ENCODE results near the gene ZNF507. TPM values are rescaled to one million over a fixed set of nuclear protein-coding genes. Genes with fewer than 3 reads are reported as not detected.
"Not testable (repeated sequence)": the region's sequence is repeated elsewhere in the genome, so short reads cannot be mapped to it uniquely, and the experiment has no call there.

ZNF507 gene
- total and polyA plus RNA-seq, 8 donors, result 14.0 to 31.4 (median 27.9) TPM

DNA sequence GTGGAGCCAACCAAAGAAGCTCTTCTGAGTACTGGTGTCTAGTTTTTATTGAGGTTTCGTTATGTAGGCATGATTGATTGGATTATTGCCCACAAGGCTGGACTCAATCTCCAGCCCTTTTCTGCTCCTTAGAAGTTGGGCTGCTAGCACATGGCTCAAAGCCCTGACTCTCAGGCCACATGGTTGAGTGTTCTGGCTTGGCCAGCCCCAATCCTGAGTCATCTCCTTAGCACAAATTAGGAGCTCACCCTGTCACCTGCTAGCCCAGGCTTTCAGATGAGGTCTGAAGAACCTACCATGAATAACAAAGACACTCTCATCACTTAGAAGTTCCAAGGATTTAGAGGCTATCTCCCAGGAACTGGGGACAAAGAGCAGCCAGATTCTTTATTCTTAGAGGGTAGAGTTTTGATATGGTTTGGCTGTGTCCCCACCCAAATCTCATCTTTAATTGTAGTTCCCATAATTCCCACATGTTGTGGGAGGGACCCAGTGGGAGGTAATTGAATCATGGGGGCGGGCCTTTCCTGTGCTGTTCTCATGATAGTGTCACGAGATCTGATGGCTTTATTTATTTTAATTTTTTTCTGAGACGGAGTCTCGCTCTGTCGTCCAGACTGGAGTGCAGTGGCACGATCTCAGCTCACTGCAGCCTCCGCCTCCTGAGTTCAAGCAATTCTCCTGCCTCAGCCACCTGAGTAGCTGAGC, 71.5 kb downstream of the ZNF507 start:
- intact Hi-C loops (cut with DNase I), result no loop called here
- Histone ChIP-seq H3K27ac (no peak overlapping the region), H3K27me3 (no peaks in the 10 kb centered on the region), H3K4me1 (peaks cover 0 to 14% of the 10 kb centered on the region in 2 donors), H3K36me3 (peaks cover 0 to 59% of the 10 kb centered on the region in 2 donors), H3K4me3 (no peak overlapping the region), H3K9me3 (no peaks in the 10 kb centered on the region)
- DNase-seq (no peak), ATAC-seq (no peak)
- TF ChIP-seq, protein P1, sequence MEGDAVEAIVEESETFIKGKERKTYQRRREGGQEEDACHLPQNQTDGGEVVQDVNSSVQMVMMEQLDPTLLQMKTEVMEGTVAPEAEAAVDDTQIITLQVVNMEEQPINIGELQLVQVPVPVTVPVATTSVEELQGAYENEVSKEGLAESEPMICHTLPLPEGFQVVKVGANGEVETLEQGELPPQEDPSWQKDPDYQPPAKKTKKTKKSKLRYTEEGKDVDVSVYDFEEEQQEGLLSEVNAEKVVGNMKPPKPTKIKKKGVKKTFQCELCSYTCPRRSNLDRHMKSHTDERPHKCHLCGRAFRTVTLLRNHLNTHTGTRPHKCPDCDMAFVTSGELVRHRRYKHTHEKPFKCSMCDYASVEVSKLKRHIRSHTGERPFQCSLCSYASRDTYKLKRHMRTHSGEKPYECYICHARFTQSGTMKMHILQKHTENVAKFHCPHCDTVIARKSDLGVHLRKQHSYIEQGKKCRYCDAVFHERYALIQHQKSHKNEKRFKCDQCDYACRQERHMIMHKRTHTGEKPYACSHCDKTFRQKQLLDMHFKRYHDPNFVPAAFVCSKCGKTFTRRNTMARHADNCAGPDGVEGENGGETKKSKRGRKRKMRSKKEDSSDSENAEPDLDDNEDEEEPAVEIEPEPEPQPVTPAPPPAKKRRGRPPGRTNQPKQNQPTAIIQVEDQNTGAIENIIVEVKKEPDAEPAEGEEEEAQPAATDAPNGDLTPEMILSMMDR (IDR thresholded peaks at IDR 0.05), result no peak

DNA sequence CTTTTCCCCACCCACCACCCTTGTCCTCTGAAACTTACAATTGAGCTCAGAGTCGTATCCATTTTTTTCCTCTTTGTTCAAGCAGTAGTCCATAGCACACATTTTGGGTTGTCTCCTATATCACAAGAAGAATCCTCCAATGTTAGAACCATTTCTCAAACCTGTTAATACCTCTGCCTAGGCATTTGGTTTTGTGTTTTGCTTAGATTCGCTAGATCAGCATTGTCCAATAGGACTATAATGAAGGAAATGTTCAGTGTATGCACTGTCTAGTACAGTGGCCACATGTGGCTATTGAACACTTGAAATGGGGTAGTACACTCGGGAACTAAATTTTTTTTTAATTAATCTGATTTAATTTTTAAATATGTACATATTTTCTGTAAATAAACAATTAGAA, 72.7 kb downstream of the ZNF507 start:
- H3K27me3 ChIP-seq, result no peaks in the 10 kb centered on the region
- no peaks in the 10 kb centered on the region for H3K9me3 ChIP-seq
- ATAC-seq, result no peak
- no peak overlapping the region for H3K4me3 ChIP-seq
- peaks cover 0 to 48% of the 10 kb centered on the region in 2 donors for H3K36me3 ChIP-seq
- TF ChIP-seq, protein P1 (IDR thresholded peaks at IDR 0.05), result no peak
- intact Hi-C loops (cut with DNase I), result no loop called here
- no peak overlapping the region for H3K27ac ChIP-seq
- no peak for DNase-seq
- H3K4me1 ChIP-seq, result peaks cover 0 to 26% of the 10 kb centered on the region in 2 donors

DNA sequence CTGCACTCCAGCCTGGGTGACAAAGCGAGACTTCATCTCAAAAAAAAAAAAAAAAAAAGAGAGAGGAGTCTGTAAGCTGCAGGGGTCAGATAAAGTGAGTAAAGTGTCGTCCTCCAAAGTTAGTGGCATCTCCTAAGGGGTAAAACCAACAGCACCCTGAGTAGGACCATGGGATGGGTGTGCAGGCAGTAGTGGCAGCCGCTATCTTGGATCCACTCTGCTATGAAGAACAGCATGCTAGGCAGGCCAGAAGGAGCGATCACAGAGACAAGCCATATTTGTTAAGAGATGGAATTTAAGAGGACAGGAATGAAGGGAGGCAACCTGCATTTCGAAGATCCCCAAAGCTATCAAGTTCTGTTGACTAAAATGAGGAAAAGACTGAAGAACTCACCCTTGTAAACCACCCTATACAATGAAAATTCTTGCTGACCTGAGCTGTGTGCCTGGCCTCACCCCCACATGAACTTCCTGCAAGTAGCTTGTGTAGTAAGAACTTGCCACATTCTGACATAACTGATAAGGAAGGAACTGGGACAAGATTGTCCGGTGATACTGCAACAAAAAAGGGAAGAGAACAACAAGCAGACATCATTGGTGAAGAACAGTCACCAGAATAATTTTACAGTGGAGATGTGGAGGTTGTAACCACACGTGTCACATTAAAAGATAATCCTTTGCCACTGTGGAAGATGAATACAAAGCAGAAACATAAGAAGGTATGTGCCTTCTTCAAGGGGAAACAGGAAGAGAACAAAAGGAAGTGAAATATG, 76.4 kb downstream of the ZNF507 start:
- peaks cover 0 to 17% of the 10 kb centered on the region in 2 donors for H3K36me3 ChIP-seq
- H3K27ac ChIP-seq, result peak overlapping the region in 1 of 2 donors; percentile 83
- DNase-seq (no peak), ATAC-seq (peak; percentile 67)
- no peak overlapping the region for H3K4me3 ChIP-seq
- intact Hi-C loops (cut with DNase I), result no loop called here
- H3K9me3 ChIP-seq, result no peaks in the 10 kb centered on the region
- peaks cover 0 to 36% of the 10 kb centered on the region in 2 donors for H3K4me1 ChIP-seq
- H3K27me3 ChIP-seq, result no peaks in the 10 kb centered on the region
- TF ChIP-seq, protein P1 (IDR thresholded peaks at IDR 0.05), result no peak

DNA sequence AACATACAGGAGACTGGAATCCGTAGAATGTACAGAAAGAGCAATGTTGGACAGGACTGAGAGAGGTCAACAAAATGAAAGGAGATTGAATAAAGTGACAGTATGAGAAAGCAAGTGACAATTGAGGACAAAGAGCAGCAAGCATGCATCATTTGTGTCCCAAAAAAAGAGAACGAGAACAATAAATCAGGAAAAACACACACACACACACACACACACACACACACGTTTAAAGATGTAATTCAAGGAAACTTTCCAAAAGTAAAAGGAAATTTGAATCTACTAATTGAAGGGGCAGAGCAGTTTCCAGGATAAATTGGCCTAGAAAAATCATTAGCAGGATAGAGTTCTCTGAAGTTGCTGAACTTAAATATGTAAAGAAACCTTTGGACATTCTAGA, 77.0 kb downstream of the ZNF507 start:
- H3K36me3 ChIP-seq, result peaks cover 0 to 13% of the 10 kb centered on the region in 2 donors
- ATAC-seq (no peak), DNase-seq (no peak)
- H3K4me3 ChIP-seq, result no peak overlapping the region
- H3K4me1 ChIP-seq, result peaks cover 0 to 36% of the 10 kb centered on the region in 2 donors
- TF ChIP-seq, protein P1 (IDR thresholded peaks at IDR 0.05), result no peak
- peak overlapping the region in 1 of 2 donors; percentile 83 for H3K27ac ChIP-seq
- intact Hi-C loops (cut with DNase I), result no loop called here
- no peaks in the 10 kb centered on the region for H3K27me3 ChIP-seq
- H3K9me3 ChIP-seq, result no peaks in the 10 kb centered on the region

DNA sequence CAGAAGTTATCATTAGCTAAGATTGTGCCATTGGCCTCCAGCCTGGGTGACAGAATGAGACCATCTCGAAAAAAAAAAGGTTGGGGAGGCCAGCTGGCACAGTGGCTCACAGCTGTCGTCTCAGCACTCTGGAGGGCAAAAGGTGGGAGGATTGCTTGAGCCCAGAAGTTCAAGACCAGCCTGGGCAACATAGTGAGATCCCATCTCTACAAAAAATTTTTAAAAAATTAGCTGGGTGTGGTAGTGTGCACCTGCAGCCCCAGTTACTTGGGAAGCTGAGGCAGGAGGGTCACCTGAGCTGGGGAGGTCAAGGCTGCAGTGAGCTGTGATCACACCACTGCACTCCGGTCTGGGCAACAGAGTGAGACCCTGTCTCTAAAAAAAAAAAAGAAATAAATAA, 78.5 kb downstream of the ZNF507 start:
- H3K27me3 ChIP-seq; ATAC-seq; H3K4me3 ChIP-seq; H3K9me3 ChIP-seq; DNase-seq; intact Hi-C loops (cut with DNase I): not testable (repeated sequence)
- H3K27ac ChIP-seq, result peak overlapping the region in 1 of 2 donors; percentile 18
- H3K4me1 ChIP-seq, result peaks cover 0 to 36% of the 10 kb centered on the region in 2 donors
- H3K36me3 ChIP-seq, result peaks cover 0 to 24% of the 10 kb centered on the region in 2 donors

Measured in left lung (tissue), 10 donors.